ENCODE measurements around the gene SLC43A2. TPM values are rescaled to one million over a fixed set of nuclear protein-coding genes. Genes with fewer than 3 reads are reported as not detected.

The SLC43A2 gene
- total and polyA plus RNA-seq, 2 of the 13 experiments (the other 11 are each of a cell fraction or from before 2014, with no cell fraction given): 7.3 to 20.0 TPM

GRCh38 chr17:1573932-1574696 lies 54.5 kb downstream of the SLC43A2 start (continued):
- TF ChIP-seq, protein P1, sequence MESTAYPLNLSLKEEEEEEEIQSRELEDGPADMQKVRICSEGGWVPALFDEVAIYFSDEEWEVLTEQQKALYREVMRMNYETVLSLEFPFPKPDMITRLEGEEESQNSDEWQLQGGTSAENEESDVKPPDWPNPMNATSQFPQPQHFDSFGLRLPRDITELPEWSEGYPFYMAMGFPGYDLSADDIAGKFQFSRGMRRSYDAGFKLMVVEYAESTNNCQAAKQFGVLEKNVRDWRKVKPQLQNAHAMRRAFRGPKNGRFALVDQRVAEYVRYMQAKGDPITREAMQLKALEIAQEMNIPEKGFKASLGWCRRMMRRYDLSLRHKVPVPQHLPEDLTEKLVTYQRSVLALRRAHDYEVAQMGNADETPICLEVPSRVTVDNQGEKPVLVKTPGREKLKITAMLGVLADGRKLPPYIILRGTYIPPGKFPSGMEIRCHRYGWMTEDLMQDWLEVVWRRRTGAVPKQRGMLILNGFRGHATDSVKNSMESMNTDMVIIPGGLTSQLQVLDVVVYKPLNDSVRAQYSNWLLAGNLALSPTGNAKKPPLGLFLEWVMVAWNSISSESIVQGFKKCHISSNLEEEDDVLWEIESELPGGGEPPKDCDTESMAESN (CRISPR knock-in tag; conservative IDR thresholded peaks at IDR 0.05): 0 out of 2 replicates have a peak, but pooled peaks have one; percentile 71
- TF ChIP-seq, protein P2, sequence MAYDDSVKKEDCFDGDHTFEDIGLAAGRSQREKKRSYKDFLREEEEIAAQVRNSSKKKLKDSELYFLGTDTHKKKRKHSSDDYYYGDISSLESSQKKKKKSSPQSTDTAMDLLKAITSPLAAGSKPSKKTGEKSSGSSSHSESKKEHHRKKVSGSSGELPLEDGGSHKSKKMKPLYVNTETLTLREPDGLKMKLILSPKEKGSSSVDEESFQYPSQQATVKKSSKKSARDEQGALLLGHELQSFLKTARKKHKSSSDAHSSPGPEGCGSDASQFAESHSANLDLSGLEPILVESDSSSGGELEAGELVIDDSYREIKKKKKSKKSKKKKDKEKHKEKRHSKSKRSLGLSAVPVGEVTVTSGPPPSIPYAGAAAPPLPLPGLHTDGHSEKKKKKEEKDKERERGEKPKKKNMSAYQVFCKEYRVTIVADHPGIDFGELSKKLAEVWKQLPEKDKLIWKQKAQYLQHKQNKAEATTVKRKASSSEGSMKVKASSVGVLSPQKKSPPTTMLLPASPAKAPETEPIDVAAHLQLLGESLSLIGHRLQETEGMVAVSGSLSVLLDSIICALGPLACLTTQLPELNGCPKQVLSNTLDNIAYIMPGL (CRISPR knock-in tag; IDR thresholded peaks at IDR 0.05; ENCODE audit: borderline replicate concordance in 1 of 2, low read depth in 1 of 2): peak; percentile 68 to 77; a peak in 3 of 4 replicates
- TF ChIP-seq NR2F6 (IDR thresholded peaks at IDR 0.05) (no peak), NR2F6 (CRISPR knock-in tag; IDR thresholded peaks at IDR 0.05) (peak; percentile 23; the same call in 1 of the 2 replicates), ZNF574 (CRISPR knock-in tag; IDR thresholded peaks at IDR 0.05) (0 out of 2 replicates have a peak, but pooled peaks have one; percentile 29), KDM2A (CRISPR knock-in tag; IDR thresholded peaks at IDR 0.05; ENCODE audit: borderline replicate concordance, low read depth) (peak; percentile 84; the same call in 1 of the 2 replicates), FOXO1 (CRISPR knock-in tag; IDR thresholded peaks at IDR 0.05) (0 out of 2 replicates have a peak, but pooled peaks have one; percentile 27), GATAD2A (CRISPR knock-in tag; IDR thresholded peaks at IDR 0.05) (peak; percentile 48), BCL6 (CRISPR knock-in tag; IDR thresholded peaks at IDR 0.05) (0 out of 2 replicates have a peak, but pooled peaks have one; percentile 10), PITX1 (CRISPR knock-in tag; IDR thresholded peaks at IDR 0.05) (0 out of 2 replicates have a peak, but pooled peaks have one; percentile 18), NFIB (CRISPR knock-in tag; IDR thresholded peaks at IDR 0.05; ENCODE audit: borderline replicate concordance) (peak; percentile 90; the same call in 1 of the 2 replicates), RXRA (CRISPR knock-in tag; IDR thresholded peaks at IDR 0.05) (peak; percentile 53; the same call in 1 of the 2 replicates), KDM1A (CRISPR knock-in tag; IDR thresholded peaks at IDR 0.05) (no peak), POGZ (CRISPR knock-in tag; IDR thresholded peaks at IDR 0.05) (no peak), SATB2 (CRISPR knock-in tag; IDR thresholded peaks at IDR 0.05) (no peak), ZMYM2 (CRISPR knock-in tag; IDR thresholded peaks at IDR 0.05) (no peak), FOXC1 (CRISPR knock-in tag; IDR thresholded peaks at IDR 0.05; ENCODE audit: borderline replicate concordance) (peak; percentile 40; the same call in 1 of the 2 replicates)
- TF ChIP-seq, protein P3, sequence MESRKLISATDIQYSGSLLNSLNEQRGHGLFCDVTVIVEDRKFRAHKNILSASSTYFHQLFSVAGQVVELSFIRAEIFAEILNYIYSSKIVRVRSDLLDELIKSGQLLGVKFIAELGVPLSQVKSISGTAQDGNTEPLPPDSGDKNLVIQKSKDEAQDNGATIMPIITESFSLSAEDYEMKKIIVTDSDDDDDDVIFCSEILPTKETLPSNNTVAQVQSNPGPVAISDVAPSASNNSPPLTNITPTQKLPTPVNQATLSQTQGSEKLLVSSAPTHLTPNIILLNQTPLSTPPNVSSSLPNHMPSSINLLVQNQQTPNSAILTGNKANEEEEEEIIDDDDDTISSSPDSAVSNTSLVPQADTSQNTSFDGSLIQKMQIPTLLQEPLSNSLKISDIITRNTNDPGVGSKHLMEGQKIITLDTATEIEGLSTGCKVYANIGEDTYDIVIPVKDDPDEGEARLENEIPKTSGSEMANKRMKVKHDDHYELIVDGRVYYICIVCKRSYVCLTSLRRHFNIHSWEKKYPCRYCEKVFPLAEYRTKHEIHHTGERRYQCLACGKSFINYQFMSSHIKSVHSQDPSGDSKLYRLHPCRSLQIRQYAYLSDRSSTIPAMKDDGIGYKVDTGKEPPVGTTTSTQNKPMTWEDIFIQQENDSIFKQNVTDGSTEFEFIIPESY (CRISPR knock-in tag; IDR thresholded peaks at IDR 0.05): peak; percentile 82
- TF ChIP-seq, protein P4, sequence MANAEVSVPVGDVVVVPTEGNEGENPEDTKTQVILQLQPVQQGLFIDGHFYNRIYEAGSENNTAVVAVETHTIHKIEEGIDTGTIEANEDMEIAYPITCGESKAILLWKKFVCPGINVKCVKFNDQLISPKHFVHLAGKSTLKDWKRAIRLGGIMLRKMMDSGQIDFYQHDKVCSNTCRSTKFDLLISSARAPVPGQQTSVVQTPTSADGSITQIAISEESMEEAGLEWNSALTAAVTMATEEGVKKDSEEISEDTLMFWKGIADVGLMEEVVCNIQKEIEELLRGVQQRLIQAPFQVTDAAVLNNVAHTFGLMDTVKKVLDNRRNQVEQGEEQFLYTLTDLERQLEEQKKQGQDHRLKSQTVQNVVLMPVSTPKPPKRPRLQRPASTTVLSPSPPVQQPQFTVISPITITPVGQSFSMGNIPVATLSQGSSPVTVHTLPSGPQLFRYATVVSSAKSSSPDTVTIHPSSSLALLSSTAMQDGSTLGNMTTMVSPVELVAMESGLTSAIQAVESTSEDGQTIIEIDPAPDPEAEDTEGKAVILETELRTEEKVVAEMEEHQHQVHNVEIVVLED (CRISPR knock-in tag; IDR thresholded peaks at IDR 0.05; ENCODE audit: borderline replicate concordance): peak; percentile 48; the same call in 1 of the 2 replicates

Measured in HepG2 (cell line).